Activated B cell treated with CpG ODN at 0.5 μM for 24 hours (primary cell): ENCODE results near the gene RPL39L. TPM values are rescaled to one million over a fixed set of nuclear protein-coding genes. Genes with fewer than 3 reads are reported as not detected.
A peak's percentile ranks its signal among the peaks of the same experiment; 100 is the strongest.

ENCODE experiments used
- ATAC-seq: fragments of 200-7000 bp; cut with Tn5 transposase; one replicate; pipeline ENCODE4 v1.10.0; 2021; ENCODE audit warnings: low read depth, mild to moderate bottlenecking, moderate library complexity
- CTCF ChIA-PET: fragments of 350-600 bp; sonication (Branson Sonifier 250); formaldehyde crosslinking; loops from one replicate; lab custom pipeline; 2021; ENCODE audit warnings: antibody characterized with exemption; lab: Charles Lee
- POLR2A ChIA-PET: fragments of 350-600 bp; sonication (Branson Sonifier 250); formaldehyde crosslinking; loops from one replicate; lab custom pipeline; 2021; ENCODE audit warnings: antibody characterized with exemption; lab: Charles Lee
- DNase-seq: peaks from one replicate; pipeline ENCODE4 v3.0.0; 2022
- H3K27ac Mint-ChIP-seq: one replicate; pipeline ENCODE4 v1.8.0; 2020; ENCODE audit warnings: mixed read lengths
- H3K27me3 Mint-ChIP-seq: one replicate; pipeline ENCODE4 v1.8.0; 2021; ENCODE audit warnings: mixed read lengths
- H3K36me3 Mint-ChIP-seq: one replicate; pipeline ENCODE4 v1.8.0; 2021; ENCODE audit warnings: low read depth, mixed read lengths
- H3K4me1 Mint-ChIP-seq: one replicate; pipeline ENCODE4 v1.8.0; 2021; ENCODE audit warnings: mixed read lengths
- H3K4me3 Mint-ChIP-seq: one replicate; pipeline ENCODE4 v1.8.0; 2020; ENCODE audit warnings: mild to moderate bottlenecking, mixed read lengths
- H3K9me3 Mint-ChIP-seq: one replicate; pipeline ENCODE4 v1.8.0; 2020; ENCODE audit warnings: mixed read lengths
- intact Hi-C: fragments of 100-400 bp; cut with micrococcal nuclease; formaldehyde crosslinking; loops from one replicate; pipeline ENCODE4 v1.15.1; 2024
- total RNA-seq: library from RNA; stranded (reverse); gene quantifications from 2 replicates; pipeline ENCODE4 v1.2.3, GENCODE V29; 2022
- TF ChIP-seq, protein P1 (sequence below): fragments of 200-600 bp; IDR thresholded peaks from one replicate; pipeline ENCODE4 v1.8.0; 2022; ENCODE audit warnings: antibody characterized with exemption, mild to moderate bottlenecking

The RPL39L gene
- total RNA-seq, 1 donor from 2014 or later = 4.7 TPM

DNA sequence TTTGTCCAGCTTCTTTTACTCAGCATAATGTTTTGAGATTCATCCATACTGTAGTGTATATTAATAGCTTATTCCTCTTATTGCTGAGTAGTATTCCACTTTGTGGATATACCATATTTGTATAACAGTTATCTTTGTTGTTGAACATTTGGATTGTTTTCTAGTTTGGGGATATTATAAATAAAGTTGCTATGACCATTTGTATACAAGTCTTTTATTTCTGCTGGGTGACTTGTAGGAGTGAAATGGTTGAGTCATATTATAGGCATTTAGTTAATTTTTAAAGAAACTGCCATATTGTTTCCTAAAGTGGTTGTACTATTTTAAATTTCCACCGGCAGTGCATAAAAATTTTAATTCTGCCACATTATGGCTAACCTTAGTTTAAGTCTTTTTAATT, 53.4 kb downstream of the RPL39L start:
- DNase-seq = no peak
- intact Hi-C loops = no loop called here
- ChIA-PET POLR2A (interaction anchor here (0.7 kb wide), 2 partner anchors 9 to 1394 kb away, joined by 4 to 6 read pairs; no protein-coding TSS in a partner anchor), CTCF (interaction anchor here (0.6 kb wide), 1 partner anchor 24 kb away, joined by 3 read pairs; no protein-coding TSS in a partner anchor)
- Mint-ChIP-seq H3K27me3 (no peaks in the 10 kb centered on the region), H3K27ac (no peak overlapping the region), H3K4me3 (no peak overlapping the region), H3K4me1 (peaks cover 10% of the 10 kb centered on the region), H3K36me3 (peaks cover 14% of the 10 kb centered on the region), H3K9me3 (peaks cover 15% of the 10 kb centered on the region)
- TF ChIP-seq, protein P1, sequence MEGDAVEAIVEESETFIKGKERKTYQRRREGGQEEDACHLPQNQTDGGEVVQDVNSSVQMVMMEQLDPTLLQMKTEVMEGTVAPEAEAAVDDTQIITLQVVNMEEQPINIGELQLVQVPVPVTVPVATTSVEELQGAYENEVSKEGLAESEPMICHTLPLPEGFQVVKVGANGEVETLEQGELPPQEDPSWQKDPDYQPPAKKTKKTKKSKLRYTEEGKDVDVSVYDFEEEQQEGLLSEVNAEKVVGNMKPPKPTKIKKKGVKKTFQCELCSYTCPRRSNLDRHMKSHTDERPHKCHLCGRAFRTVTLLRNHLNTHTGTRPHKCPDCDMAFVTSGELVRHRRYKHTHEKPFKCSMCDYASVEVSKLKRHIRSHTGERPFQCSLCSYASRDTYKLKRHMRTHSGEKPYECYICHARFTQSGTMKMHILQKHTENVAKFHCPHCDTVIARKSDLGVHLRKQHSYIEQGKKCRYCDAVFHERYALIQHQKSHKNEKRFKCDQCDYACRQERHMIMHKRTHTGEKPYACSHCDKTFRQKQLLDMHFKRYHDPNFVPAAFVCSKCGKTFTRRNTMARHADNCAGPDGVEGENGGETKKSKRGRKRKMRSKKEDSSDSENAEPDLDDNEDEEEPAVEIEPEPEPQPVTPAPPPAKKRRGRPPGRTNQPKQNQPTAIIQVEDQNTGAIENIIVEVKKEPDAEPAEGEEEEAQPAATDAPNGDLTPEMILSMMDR = no peak
- no peak for ATAC-seq

DNA sequence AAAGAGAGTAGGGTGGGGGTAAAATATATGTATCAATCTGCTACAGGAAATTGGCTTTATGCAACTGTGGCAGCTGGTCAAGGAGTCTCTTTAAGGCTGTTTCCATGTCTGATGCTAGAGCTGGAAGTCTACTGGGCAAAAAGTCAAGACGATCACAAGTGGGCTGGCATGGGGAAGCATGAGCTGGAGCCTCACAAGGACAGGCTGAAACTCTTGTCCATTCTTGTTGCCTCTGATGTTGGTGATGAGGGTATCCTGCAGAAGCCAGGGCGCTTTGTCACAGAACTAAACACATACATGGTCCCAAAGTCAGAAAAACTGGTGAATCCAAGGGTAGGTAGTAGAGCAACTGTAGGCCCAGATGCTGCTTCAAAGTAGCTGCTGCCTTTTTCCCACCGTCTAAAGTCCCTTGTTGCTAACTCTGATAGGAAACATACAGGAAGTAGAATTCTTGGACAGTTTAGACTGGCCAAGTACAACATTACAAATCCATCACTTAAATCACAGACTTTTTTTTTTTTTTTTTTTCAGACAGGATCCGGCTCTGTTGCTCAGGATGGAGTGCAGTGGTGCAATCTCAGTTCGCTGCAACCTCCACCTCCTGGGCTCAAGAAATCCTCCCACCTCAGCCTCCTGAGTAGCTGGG, 54.2 kb downstream of the RPL39L start:
- DNase-seq (no peak), ATAC-seq (no peak)
- POLR2A ChIA-PET = interaction anchor here (0.7 kb wide), 1 partner anchor 9 kb away, joined by 6 read pairs; no protein-coding TSS in a partner anchor
- TF ChIP-seq, protein P1 = no peak
- H3K9me3 Mint-ChIP-seq = peaks cover 12% of the 10 kb centered on the region
- CTCF ChIA-PET = interaction anchor here (0.6 kb wide), 1 partner anchor 25 kb away, joined by 3 read pairs; no protein-coding TSS in a partner anchor
- intact Hi-C loops = no loop called here
- no peak overlapping the region for H3K27ac Mint-ChIP-seq
- no peaks in the 10 kb centered on the region for H3K27me3 Mint-ChIP-seq
- H3K4me1 Mint-ChIP-seq = peaks cover 10% of the 10 kb centered on the region
- H3K4me3 Mint-ChIP-seq = no peak overlapping the region
- peaks cover 18% of the 10 kb centered on the region for H3K36me3 Mint-ChIP-seq

DNA sequence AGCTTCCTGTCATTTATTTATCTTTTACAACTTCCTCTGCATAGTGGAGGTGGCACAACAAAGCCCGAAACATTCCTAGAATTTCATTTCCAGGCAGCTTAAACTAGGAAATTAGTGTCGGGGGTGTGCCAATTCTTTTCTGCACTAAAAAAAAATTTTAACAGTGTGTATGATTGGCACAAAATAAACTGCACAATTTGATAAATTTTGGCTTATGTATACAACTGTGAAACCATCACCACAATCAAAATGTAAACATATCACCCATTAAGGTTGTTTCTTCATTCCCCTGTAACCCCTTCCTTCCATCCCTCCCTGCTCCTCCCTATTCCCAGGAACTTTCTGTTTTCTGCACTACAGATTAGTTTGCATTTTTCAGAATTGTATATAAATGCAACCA, 54.7 kb downstream of the RPL39L start:
- Mint-ChIP-seq H3K27me3 (no peaks in the 10 kb centered on the region), H3K9me3 (peaks cover 9% of the 10 kb centered on the region), H3K27ac (no peak overlapping the region), H3K36me3 (peaks cover 21% of the 10 kb centered on the region), H3K4me1 (peaks cover 8% of the 10 kb centered on the region), H3K4me3 (no peak overlapping the region)
- ChIA-PET POLR2A (no interaction called here), CTCF (no interaction called here)
- no peak for ATAC-seq
- intact Hi-C loops = no loop called here
- no peak for DNase-seq
- TF ChIP-seq, protein P1 = no peak

DNA sequence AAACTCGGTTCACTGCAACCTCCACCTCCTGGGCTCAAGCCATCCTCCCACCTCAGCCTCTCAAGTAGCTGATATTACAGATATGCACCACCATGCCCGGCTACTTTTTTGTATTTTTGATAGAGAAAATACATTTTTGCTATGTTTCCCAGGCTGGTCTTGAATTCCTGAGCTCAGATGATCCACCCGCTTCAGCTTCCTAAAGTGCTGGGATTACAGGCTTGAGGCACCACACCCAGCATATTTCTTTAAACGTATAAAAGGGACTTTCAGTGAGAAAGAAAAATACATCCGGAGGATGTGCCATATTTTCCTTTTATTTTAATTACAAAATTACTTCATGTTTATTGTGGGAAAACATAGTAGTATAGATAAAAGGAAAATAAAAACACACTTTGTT, 55.2 kb downstream of the RPL39L start:
- DNase-seq (no peak), ATAC-seq (no peak)
- Mint-ChIP-seq H3K27ac (no peak overlapping the region), H3K4me3 (no peak overlapping the region), H3K4me1 (peaks cover 7% of the 10 kb centered on the region), H3K27me3 (no peaks in the 10 kb centered on the region), H3K36me3 (peaks cover 24% of the 10 kb centered on the region), H3K9me3 (peaks cover 9% of the 10 kb centered on the region)
- intact Hi-C loops = no loop called here
- CTCF ChIA-PET = no interaction called here
- TF ChIP-seq, protein P1 = no peak
- POLR2A ChIA-PET = no interaction called here

DNA sequence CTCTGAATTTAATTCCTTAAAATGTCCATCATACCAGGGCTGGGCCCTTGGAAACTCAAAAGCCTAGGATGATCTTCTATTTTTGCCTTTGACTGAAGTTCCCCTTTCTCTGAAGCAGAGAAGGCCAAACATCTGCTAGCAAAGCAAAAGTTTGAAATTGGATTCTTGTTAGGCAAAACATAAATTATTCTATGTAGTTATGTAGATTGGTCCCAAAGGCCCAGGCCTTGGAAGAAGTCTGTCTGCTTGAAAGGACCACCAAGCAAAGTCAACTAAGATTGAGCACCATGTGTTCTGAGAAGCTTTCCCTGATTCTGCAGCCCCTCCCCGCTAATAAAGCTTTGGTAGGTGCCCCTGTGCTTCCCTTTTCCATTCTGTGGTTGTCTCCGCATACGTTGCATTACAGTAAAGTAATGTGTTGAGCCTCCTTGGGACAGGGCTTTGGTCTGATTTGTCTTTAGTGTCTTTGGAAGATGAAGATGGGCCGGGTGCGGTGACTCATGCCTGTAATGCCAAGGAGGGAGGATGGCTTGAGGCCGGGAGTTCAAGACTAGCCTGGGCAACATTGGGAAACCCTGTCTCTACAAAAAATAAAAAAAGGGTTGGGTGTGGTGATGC, 56.4 kb downstream of the RPL39L start:
- H3K9me3 Mint-ChIP-seq = peaks cover 4% of the 10 kb centered on the region
- no peak overlapping the region for H3K4me3 Mint-ChIP-seq
- TF ChIP-seq, protein P1 = no peak
- no peak for DNase-seq
- H3K27ac Mint-ChIP-seq = peak overlapping the region; percentile 18
- peaks cover 2% of the 10 kb centered on the region for H3K4me1 Mint-ChIP-seq
- ChIA-PET POLR2A (no interaction called here), CTCF (no interaction called here)
- H3K36me3 Mint-ChIP-seq = peaks cover 30% of the 10 kb centered on the region
- no peaks in the 10 kb centered on the region for H3K27me3 Mint-ChIP-seq
- intact Hi-C loops = no loop called here
- ATAC-seq = no peak
